HL-60 (cell line): ENCODE measurements around the gene FIGN.

Source experiments
- DNase-seq, 2 experiments: peaks; one replicate each; pipeline ENCODE4 v3.0.0-alpha.2; 2010 to 2020; ENCODE audit warnings: low read depth in 1 of 2, low spot score in 1 of 2
- H3K27ac ChIP-seq: fragments of 250-450 bp; sonication (Bioruptor Pico); replicated peaks from 2 replicates; pipeline ENCODE4 v1.5.1; 2020; ENCODE audit warnings: mild to moderate bottlenecking, moderate library complexity
- H3K27me3 ChIP-seq: fragments of 250-450 bp; sonication (Bioruptor Pico); 2 replicates; pipeline ENCODE4 v1.5.1; 2021; ENCODE audit warnings: mild to moderate bottlenecking, moderate library complexity; ENCODE audit not compliant: insufficient read depth, poor library complexity, severe bottlenecking
- H3K4me3 ChIP-seq: replicated peaks from 2 replicates; pipeline ENCODE4 v1.5.1; 2011; ENCODE audit warnings: mild to moderate bottlenecking, control low read depth, low read length; ENCODE audit not compliant: insufficient read depth
- CTCF ChIP-seq: IDR thresholded peaks from one replicate; pipeline ENCODE4 v1.5.1; 2011; ENCODE audit warnings: low read length, control low read depth, inconsistent platforms; ENCODE audit not compliant: insufficient read depth
- GABPA ChIP-seq: IDR thresholded peaks from 2 replicates; pipeline ENCODE4 v1.6.1; 2012; ENCODE audit warnings: low read depth
- POLR2AphosphoS5 ChIP-seq: IDR thresholded peaks from 2 replicates; pipeline ENCODE4 v1.6.1; 2012; ENCODE audit warnings: low read depth
- REST ChIP-seq: IDR thresholded peaks from 2 replicates; pipeline ENCODE4 v1.6.1; 2012; ENCODE audit warnings: low read depth; ENCODE audit not compliant: insufficient replicate concordance
- SPI1 ChIP-seq: IDR thresholded peaks from 2 replicates; pipeline ENCODE4 v1.6.1; 2012; ENCODE audit warnings: low read depth, mild to moderate bottlenecking, borderline replicate concordance

Gene FIGN

GRCh38 chr2:163665051-163665450, 70.8 kb downstream of the FIGN start:
- no peak for TF ChIP-seq SPI1
- no peak for TF ChIP-seq CTCF
- no peak for TF ChIP-seq REST
- no peak for TF ChIP-seq GABPA
- no peak for TF ChIP-seq POLR2AphosphoS5
- Histone ChIP-seq H3K4me3 (no peak overlapping the region), H3K27me3 (no peaks in the 10 kb centered on the region), H3K27ac (no peak overlapping the region)
- no peak for DNase-seq

- H3K4me3 ChIP-seq = no peak overlapping the region
- no peak overlapping the region for H3K27ac ChIP-seq
- no peak for TF ChIP-seq GABPA
- TF ChIP-seq CTCF = no peak
- no peak for TF ChIP-seq REST
- no peaks in the 10 kb centered on the region for H3K27me3 ChIP-seq
- no peak for DNase-seq
Measured at GRCh38 chr2:163664610-163665009, 71.2 kb downstream of the FIGN start.

GRCh38 chr2:163662141-163662780, 73.5 kb downstream of the FIGN start:
- DNase-seq = no peak
- Histone ChIP-seq H3K27me3 (no peaks in the 10 kb centered on the region), H3K27ac (no peak overlapping the region), H3K4me3 (no peak overlapping the region)
- TF ChIP-seq CTCF (no peak), GABPA (no peak), POLR2AphosphoS5 (no peak), SPI1 (no peak), REST (no peak)
